ENCODE results near the gene RAB11A. TPM values are rescaled to one million over a fixed set of nuclear protein-coding genes. Genes with fewer than 3 reads are reported as not detected.
"Not testable (repeated sequence)": the region's sequence is repeated elsewhere in the genome, so short reads cannot be mapped to it uniquely, and the experiment has no call there.

Gene RAB11A
- polyA plus RNA-seq, 2 of the 4 experiments (the other 2 are of a cell fraction) = 316 to 551 TPM

DNA sequence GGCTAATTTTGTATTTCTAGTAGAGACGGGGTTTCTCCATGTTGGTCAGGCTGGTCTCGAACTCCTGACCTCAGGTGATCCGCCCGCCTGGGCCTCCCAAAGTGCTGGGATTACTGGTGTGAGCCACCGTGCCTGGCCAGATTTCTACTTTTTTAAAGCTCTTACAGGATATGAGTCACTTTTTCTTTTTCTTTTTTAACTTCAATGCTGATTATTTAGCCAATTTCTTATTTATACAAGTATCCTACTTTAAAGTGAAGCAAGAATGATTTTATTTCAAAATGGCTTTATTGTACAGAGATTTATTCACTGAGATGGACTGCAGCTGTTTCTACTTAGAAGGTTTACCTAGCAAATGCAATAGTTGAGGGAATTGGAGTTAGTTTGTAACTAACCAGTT is 3.3 kb downstream of the RAB11A start:
- 88% methylated on average over 5 of the region's 5 CpGs for WGBS (ENCODE audit: missing lambda C conversion rate)
- H3K27ac ChIP-seq; H3K4me3 ChIP-seq; DNase-seq (ENCODE audit: low read depth in 1 of 2, low spot score in 1 of 2); ATAC-seq; FAIRE-seq; H3K9me3 ChIP-seq: not testable (repeated sequence)
- Histone ChIP-seq H3K4me2 (peak overlapping the region; percentile 89; the same call in 1 of the 3 replicates), H3K4me1 (peaks cover 26% of the 10 kb centered on the region)
- ChIA-PET CTCF (interaction anchor here (1.1 kb wide), 1 partner anchor 415 kb away, joined by 4 read pairs; no protein-coding TSS in a partner anchor), POLR2A (interaction anchor here (0.7 kb wide), 1 partner anchor 568 kb away, joined by 5 read pairs; the partner anchor contains the start of gene RNU5B-1)

DNA sequence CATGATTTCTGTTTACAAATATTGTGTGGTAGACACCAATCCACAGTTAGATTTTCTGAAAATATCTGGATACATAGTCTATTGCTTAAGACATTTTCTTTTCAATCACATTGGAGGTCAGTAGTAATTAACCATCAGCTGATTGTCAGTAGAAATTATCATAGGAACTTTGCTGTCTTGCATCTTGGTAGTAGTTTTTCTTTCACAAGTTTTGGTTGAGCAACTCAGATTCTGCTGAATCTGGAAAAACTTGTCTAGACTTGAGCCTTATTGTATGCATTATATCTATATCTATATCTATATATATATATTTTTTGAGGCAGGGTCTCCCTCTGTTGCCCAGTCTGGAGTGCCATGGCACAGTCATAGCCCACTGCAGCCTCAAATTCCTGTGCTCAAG is 4.0 kb downstream of the RAB11A start:
- ATAC-seq (no peak), DNase-seq (ENCODE audit: low read depth in 1 of 2, low spot score in 1 of 2) (no peak), FAIRE-seq (no peak)
- TF ChIP-seq RFX5 (IDR thresholded peaks at IDR 0.05) (no peak), ZNF302 (CRISPR knock-in tag; IDR thresholded peaks at IDR 0.05) (no peak), CBX8 (IDR thresholded peaks at IDR 0.05) (no peak), MAZ (IDR thresholded peaks at IDR 0.05; ENCODE audit: borderline replicate concordance, low read depth, low read length) (no peak), TP53 (CRISPR knock-in tag; IDR thresholded peaks at IDR 0.05) (no peak), NR3C1 (IDR thresholded peaks at IDR 0.05) (no peak), EP300 (IDR thresholded peaks at IDR 0.05) (no peak), KDM1A (IDR thresholded peaks at IDR 0.05; ENCODE audit: low read depth) (no peak), RARB (CRISPR knock-in tag; IDR thresholded peaks at IDR 0.05) (no peak), HDAC2 (IDR thresholded peaks at IDR 0.05) (no peak), FOSB (CRISPR knock-in tag; IDR thresholded peaks at IDR 0.05) (no peak), HEYL (CRISPR knock-in tag; IDR thresholded peaks at IDR 0.05) (no peak), POLR2AphosphoS2 (conservative IDR thresholded peaks at IDR 0.05; ENCODE audit: low read length) (no peak), CBX2 (IDR thresholded peaks at IDR 0.05; ENCODE audit: borderline replicate concordance, low read depth) (no peak), FOSL2 (IDR thresholded peaks at IDR 0.05) (no peak), FOSL2 (CRISPR knock-in tag; IDR thresholded peaks at IDR 0.05) (no peak)
- TF ChIP-seq, protein P1, sequence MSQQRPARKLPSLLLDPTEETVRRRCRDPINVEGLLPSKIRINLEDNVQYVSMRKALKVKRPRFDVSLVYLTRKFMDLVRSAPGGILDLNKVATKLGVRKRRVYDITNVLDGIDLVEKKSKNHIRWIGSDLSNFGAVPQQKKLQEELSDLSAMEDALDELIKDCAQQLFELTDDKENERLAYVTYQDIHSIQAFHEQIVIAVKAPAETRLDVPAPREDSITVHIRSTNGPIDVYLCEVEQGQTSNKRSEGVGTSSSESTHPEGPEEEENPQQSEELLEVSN (IDR thresholded peaks at IDR 0.05; ENCODE audit: borderline replicate concordance, low read depth) = no peak
- TF ChIP-seq, protein P2, sequence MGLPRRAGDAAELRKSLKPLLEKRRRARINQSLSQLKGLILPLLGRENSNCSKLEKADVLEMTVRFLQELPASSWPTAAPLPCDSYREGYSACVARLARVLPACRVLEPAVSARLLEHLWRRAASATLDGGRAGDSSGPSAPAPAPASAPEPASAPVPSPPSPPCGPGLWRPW (IDR thresholded peaks at IDR 0.05) = no peak
- TF ChIP-seq, protein P3, sequence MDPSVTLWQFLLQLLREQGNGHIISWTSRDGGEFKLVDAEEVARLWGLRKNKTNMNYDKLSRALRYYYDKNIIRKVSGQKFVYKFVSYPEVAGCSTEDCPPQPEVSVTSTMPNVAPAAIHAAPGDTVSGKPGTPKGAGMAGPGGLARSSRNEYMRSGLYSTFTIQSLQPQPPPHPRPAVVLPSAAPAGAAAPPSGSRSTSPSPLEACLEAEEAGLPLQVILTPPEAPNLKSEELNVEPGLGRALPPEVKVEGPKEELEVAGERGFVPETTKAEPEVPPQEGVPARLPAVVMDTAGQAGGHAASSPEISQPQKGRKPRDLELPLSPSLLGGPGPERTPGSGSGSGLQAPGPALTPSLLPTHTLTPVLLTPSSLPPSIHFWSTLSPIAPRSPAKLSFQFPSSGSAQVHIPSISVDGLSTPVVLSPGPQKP (IDR thresholded peaks at IDR 0.05; ENCODE audit: low read depth, low read length) = no peak
- TF ChIP-seq, protein P4, sequence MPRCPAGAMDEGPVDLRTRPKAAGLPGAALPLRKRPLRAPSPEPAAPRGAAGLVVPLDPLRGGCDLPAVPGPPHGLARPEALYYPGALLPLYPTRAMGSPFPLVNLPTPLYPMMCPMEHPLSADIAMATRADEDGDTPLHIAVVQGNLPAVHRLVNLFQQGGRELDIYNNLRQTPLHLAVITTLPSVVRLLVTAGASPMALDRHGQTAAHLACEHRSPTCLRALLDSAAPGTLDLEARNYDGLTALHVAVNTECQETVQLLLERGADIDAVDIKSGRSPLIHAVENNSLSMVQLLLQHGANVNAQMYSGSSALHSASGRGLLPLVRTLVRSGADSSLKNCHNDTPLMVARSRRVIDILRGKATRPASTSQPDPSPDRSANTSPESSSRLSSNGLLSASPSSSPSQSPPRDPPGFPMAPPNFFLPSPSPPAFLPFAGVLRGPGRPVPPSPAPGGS (IDR thresholded peaks at IDR 0.05) = no peak
- Histone ChIP-seq H3K27ac (no peak overlapping the region), H3K4me3 (no peak overlapping the region), H3K9me3 (no peaks in the 10 kb centered on the region), H3K4me1 (peaks cover 26% of the 10 kb centered on the region), H3K4me2 (no peak overlapping the region)
- CTCF ChIA-PET = interaction anchor here (0.6 to 1.4 kb wide), 2 partner anchors 26 to 334 kb away, joined by 3 to 5 read pairs; no protein-coding TSS in a partner anchor
- POLR2A ChIA-PET = no interaction called here

DNA sequence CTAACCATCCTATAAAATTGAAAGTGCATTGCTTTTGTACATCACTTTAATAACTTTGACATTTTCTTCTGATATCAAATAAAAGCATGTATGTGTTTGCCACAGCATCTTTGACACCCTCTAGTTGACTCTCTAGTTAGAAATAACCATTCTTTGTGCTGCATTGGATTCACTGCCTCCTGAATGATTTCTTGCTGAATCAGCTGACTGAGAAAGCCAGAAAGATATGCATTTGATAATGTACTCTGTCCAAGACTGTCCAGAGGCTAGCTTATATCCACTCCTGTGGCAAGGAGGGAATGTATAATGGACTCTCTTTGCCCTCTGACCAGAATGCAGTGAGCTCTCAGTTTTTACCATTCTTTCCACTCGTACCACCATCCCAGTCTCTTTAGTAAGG is 6.2 kb downstream of the RAB11A start:
- DNase-seq (ENCODE audit: low read depth in 1 of 2, low spot score in 1 of 2) = no peak
- ATAC-seq = no peak
- no peak for TF ChIP-seq CHD4 (IDR thresholded peaks at IDR 0.05; ENCODE audit: borderline replicate concordance)
- TF ChIP-seq MAFK (IDR thresholded peaks at IDR 0.05; ENCODE audit: partially characterized antibody) = peak; percentile 78
- Histone ChIP-seq H3K4me3 (no peak overlapping the region), H3K27ac (no peak overlapping the region), H3K4me1 (peaks cover 21% of the 10 kb centered on the region), H3K4me2 (no peak overlapping the region), H3K9me3 (no peaks in the 10 kb centered on the region)
- ChIA-PET CTCF (interaction anchor here (0.9 to 1.3 kb wide), 4 partner anchors 12 to 53 kb away, joined by 3 to 6 read pairs (median 4); no protein-coding TSS in a partner anchor), POLR2A (interaction anchor here (1.1 kb wide), 1 partner anchor 264 kb away, joined by 3 read pairs; the partner anchor contains the start of gene INTS14)
- FAIRE-seq = no peak
- 95% methylated on average over 1 of the region's 1 CpG for WGBS (ENCODE audit: missing lambda C conversion rate)

Data from A549 (cell line).